MM.1S (cell line): ENCODE measurements around the gene RCCD1.

Experiments
- DNase-seq: peaks from one replicate; pipeline ENCODE4 v3.0.0-alpha.2; 2015
- H2AFZ ChIP-seq: fragments of 300-600 bp; sonication (generic); 2 replicates; pipeline ENCODE4 v1.6.0; 2016; ENCODE audit warnings: antibody characterized with exemption, low read length
- H3F3A ChIP-seq: fragments of 300-600 bp; sonication (generic); 2 replicates; pipeline ENCODE4 v1.6.1; 2016; ENCODE audit warnings: mild to moderate bottlenecking, antibody characterized with exemption, low read length, moderate library complexity, mixed read lengths; ENCODE audit not compliant: insufficient read depth
- H3K27ac ChIP-seq: fragments of 300-600 bp; sonication (generic); 2 replicates; pipeline ENCODE4 v1.5.1; 2016; ENCODE audit warnings: mild to moderate bottlenecking, low read length
- H3K27me3 ChIP-seq: fragments of 300-600 bp; sonication (generic); replicated peaks from 2 replicates; pipeline ENCODE4 v1.6.0; 2016; ENCODE audit warnings: low read length; ENCODE audit not compliant: insufficient read depth
- H3K36me3 ChIP-seq: fragments of 300-600 bp; sonication (generic); replicated peaks from 2 replicates; pipeline ENCODE4 v1.6.1; 2016; ENCODE audit warnings: mild to moderate bottlenecking, low read length, mixed read lengths; ENCODE audit not compliant: insufficient read depth
- H3K4me1 ChIP-seq: fragments of 300-600 bp; sonication (generic); 2 replicates; pipeline ENCODE4 v1.6.1; 2016; ENCODE audit warnings: low read length, mixed read lengths
- H3K4me2 ChIP-seq: fragments of 300-600 bp; sonication (generic); 2 replicates; pipeline ENCODE4 v1.6.0; 2016; ENCODE audit warnings: low read depth, low read length
- H3K4me3 ChIP-seq: fragments of 300-600 bp; sonication (generic); 2 replicates; pipeline ENCODE4 v1.5.1; 2016; ENCODE audit warnings: low read length, mixed read lengths
- H3K79me2 ChIP-seq: fragments of 300-600 bp; sonication (generic); 2 replicates; pipeline ENCODE4 v1.6.1; 2016; ENCODE audit warnings: mixed run types, low read length, mixed read lengths
- H3K9ac ChIP-seq: fragments of 300-600 bp; sonication (generic); 2 replicates; pipeline ENCODE4 v1.6.1; 2016; ENCODE audit warnings: low read length, mixed read lengths
- H3K9me2 ChIP-seq: fragments of 300-600 bp; sonication (generic); replicated peaks from 2 replicates; pipeline ENCODE4 v1.6.1; 2016; ENCODE audit warnings: mild to moderate bottlenecking, low read length, mixed read lengths; ENCODE audit not compliant: insufficient read depth
- H3K9me3 ChIP-seq: fragments of 300-600 bp; sonication (generic); replicated peaks from 2 replicates; pipeline ENCODE4 v1.6.1; 2016; ENCODE audit warnings: mild to moderate bottlenecking, low read length, mixed read lengths; ENCODE audit not compliant: insufficient read depth
- H4K20me1 ChIP-seq: fragments of 300-600 bp; sonication (generic); 2 replicates; pipeline ENCODE4 v1.6.1; 2016; ENCODE audit warnings: mild to moderate bottlenecking, low read length, moderate library complexity, mixed read lengths; ENCODE audit not compliant: insufficient read depth
- EZH2 ChIP-seq: fragments of 300-600 bp; sonication (generic); optimal IDR thresholded peaks from 2 replicates; pipeline ENCODE3; 2017; ENCODE audit warnings: low read depth, mild to moderate bottlenecking, antibody characterized with exemption, low read length, mixed read lengths
- EZH2phosphoT487 ChIP-seq: fragments of 300-600 bp; sonication (generic); IDR thresholded peaks from 2 replicates; pipeline ENCODE4 v1.6.1; 2018; ENCODE audit warnings: antibody characterized with exemption, low read length
- TF ChIP-seq, protein P1 (sequence below): fragments of 300-600 bp; sonication (generic); IDR thresholded peaks from 2 replicates; pipeline ENCODE4 v1.5.1; 2016; ENCODE audit warnings: antibody characterized with exemption, low read length, mixed read lengths

RCCD1 gene

GRCh38 chr15:90931828-90932659 is 22.6 kb upstream of the RCCD1 start, which contains the start of gene HDDC3:
TSS of gene HDDC3 (minus strand) at chr15:90932549. CDS start at chr15:90932540, 9 bp downstream.
- H3K27me3 ChIP-seq = no peaks in the 10 kb centered on the region
- H3K9me2 ChIP-seq = no peaks in the 10 kb centered on the region
- TF ChIP-seq, protein P1, sequence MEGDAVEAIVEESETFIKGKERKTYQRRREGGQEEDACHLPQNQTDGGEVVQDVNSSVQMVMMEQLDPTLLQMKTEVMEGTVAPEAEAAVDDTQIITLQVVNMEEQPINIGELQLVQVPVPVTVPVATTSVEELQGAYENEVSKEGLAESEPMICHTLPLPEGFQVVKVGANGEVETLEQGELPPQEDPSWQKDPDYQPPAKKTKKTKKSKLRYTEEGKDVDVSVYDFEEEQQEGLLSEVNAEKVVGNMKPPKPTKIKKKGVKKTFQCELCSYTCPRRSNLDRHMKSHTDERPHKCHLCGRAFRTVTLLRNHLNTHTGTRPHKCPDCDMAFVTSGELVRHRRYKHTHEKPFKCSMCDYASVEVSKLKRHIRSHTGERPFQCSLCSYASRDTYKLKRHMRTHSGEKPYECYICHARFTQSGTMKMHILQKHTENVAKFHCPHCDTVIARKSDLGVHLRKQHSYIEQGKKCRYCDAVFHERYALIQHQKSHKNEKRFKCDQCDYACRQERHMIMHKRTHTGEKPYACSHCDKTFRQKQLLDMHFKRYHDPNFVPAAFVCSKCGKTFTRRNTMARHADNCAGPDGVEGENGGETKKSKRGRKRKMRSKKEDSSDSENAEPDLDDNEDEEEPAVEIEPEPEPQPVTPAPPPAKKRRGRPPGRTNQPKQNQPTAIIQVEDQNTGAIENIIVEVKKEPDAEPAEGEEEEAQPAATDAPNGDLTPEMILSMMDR = peak; percentile 87
- TF ChIP-seq EZH2 = no peak
- TF ChIP-seq EZH2phosphoT487 = no peak
- no peaks in the 10 kb centered on the region for H4K20me1 ChIP-seq
- peaks cover 30% of the 10 kb centered on the region for H3K79me2 ChIP-seq
- peaks cover 31% of the 10 kb centered on the region for H3K4me1 ChIP-seq
- peak within 1 kb of the TSS; percentile 82 for H3K9ac ChIP-seq
- H3K4me3 ChIP-seq = peak within 1 kb of the TSS; percentile 80
- DNase-seq = peak; percentile 96
- peak within 1 kb of the TSS; percentile 89 for H2AFZ ChIP-seq
- peak within 1 kb of the TSS; percentile 85 for H3K4me2 ChIP-seq
- peaks cover 42% of the 10 kb centered on the region for H3F3A ChIP-seq
- no peaks in the 10 kb centered on the region for H3K36me3 ChIP-seq
- no peaks in the 10 kb centered on the region for H3K9me3 ChIP-seq
- peak within 1 kb of the TSS; percentile 88 for H3K27ac ChIP-seq

GRCh38 chr15:90932660-90932991 is 22.1 kb upstream of the RCCD1 start:
- Histone ChIP-seq H3K27me3 (no peaks in the 10 kb centered on the region), H3K9me2 (no peaks in the 10 kb centered on the region), H3K27ac (peak overlapping the region; percentile 16; the same call in 1 of the 2 replicates), H3K79me2 (peaks cover 32% of the 10 kb centered on the region), H4K20me1 (no peaks in the 10 kb centered on the region), H3K4me2 (peak overlapping the region; percentile 85; the same call in 1 of the 2 replicates), H3K36me3 (no peaks in the 10 kb centered on the region), H3K9ac (peak overlapping the region; percentile 82), H3K9me3 (no peaks in the 10 kb centered on the region), H3K4me3 (peak overlapping the region; percentile 80), H2AFZ (peak overlapping the region; percentile 89), H3F3A (peaks cover 42% of the 10 kb centered on the region), H3K4me1 (peaks cover 31% of the 10 kb centered on the region)
- DNase-seq = no peak
- TF ChIP-seq EZH2 (no peak), EZH2phosphoT487 (no peak)
- TF ChIP-seq, protein P1 = no peak

- H3K4me3 ChIP-seq = no peak overlapping the region
- H3K27me3 ChIP-seq = no peaks in the 10 kb centered on the region
- no peaks in the 10 kb centered on the region for H3K36me3 ChIP-seq
- H3K9me2 ChIP-seq = no peaks in the 10 kb centered on the region
- no peak for DNase-seq
- H3K27ac ChIP-seq = no peak overlapping the region
- no peak overlapping the region for H2AFZ ChIP-seq
- no peak overlapping the region for H3K4me2 ChIP-seq
- no peaks in the 10 kb centered on the region for H4K20me1 ChIP-seq
- H3K79me2 ChIP-seq = peaks cover 32% of the 10 kb centered on the region
- no peak overlapping the region for H3K9ac ChIP-seq
- H3K9me3 ChIP-seq = no peaks in the 10 kb centered on the region
- TF ChIP-seq, protein P1 = no peak
- no peak for TF ChIP-seq EZH2
- TF ChIP-seq EZH2phosphoT487 = no peak
- H3K4me1 ChIP-seq = peaks cover 31% of the 10 kb centered on the region
- peaks cover 42% of the 10 kb centered on the region for H3F3A ChIP-seq
Observed at GRCh38 chr15:90933301-90933700, 21.4 kb upstream of the RCCD1 start.
